HFF-Myc (cell line): Measurements from ENCODE around the gene DCTD.

Experiments used
- DNase-seq: peaks from one replicate; pipeline ENCODE4 v3.0.0-alpha.2; 2011; ENCODE audit warnings: low read depth; ENCODE audit errors: extremely low read depth
- H3K4me3 ChIP-seq: replicated peaks from 2 replicates; pipeline ENCODE4 v1.5.1; 2011; ENCODE audit warnings: low read depth, mild to moderate bottlenecking, control low read depth, low read length
- CTCF ChIP-seq: IDR thresholded peaks from 2 replicates; pipeline ENCODE4 v1.5.1; 2012; ENCODE audit warnings: mild to moderate bottlenecking, low read depth, low read length, control low read depth; ENCODE audit errors: missing control alignments

The DCTD gene

GRCh38 chr4:182874797-182875345 is 42.3 kb downstream of the DCTD start:
- no peak for DNase-seq
- H3K4me3 ChIP-seq: no peak overlapping the region
- no peak for TF ChIP-seq CTCF

- DNase-seq: no peak
- TF ChIP-seq CTCF: no peak
- H3K4me3 ChIP-seq: no peak overlapping the region
These were observed 42.9 kb downstream of the DCTD start for GRCh38 chr4:182874304-182874751.

DNA sequence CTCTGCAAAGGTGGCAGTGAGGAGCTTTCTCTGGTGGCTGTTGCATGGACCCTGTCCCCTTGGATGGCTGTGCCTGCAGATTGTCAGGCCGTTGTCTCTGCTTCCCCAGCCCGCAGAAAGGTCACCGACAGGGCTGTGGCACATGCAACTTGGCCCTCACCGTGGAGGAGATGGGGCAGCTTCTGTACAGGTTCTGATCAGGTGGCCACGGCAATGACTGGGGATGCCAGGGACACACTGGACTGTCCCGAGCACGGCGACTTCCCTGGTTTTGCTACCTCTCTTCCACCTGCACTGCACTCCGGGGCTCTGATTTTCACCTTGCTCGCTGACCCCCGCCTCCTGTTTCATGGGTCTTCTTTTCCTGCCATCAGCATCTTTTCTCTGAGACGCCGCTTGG is 43.5 kb downstream of the DCTD start:
- no peak overlapping the region for H3K4me3 ChIP-seq
- no peak for TF ChIP-seq CTCF
- no peak for DNase-seq

DNA sequence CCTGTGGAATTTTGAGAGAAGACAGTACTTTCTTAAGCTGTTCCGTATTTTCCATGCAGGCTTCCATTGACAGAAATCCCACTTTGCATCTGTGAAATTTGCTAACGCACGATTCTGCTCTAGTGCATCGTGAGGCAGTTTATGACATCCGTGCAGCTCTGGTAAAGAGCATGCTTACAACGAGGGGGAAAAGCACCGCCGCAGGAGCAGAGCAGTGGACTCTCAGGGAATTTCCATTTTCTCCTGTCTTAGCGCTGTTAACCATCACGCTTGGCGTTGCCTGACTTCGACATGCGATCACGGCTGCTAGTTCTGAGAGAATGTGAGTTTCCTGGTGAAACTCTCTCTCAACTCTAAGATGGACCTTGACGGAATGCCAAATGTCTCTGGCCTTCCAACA is 43.9 kb downstream of the DCTD start:
- no peak for TF ChIP-seq CTCF
- H3K4me3 ChIP-seq: no peak overlapping the region
- no peak for DNase-seq

DNA sequence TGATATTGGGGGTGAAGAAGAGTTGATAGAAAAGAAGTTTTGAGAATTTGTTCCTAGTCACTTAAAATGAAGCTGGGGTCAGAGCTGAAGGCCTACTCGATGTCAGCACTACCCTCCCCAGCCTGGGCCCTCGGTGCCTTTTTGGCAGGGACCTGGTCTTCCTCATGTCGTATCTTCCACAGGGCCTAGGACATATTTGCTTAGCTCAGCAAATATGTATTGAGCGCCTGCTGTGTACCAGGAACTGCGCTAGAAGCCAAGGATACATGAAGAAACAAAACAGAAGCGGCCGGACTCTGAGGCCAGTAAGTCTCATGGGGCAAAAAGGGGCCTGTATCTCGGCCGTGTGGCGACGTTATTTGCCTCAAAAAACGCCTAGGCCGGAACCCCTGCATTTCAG is 44.3 kb downstream of the DCTD start:
- H3K4me3 ChIP-seq: no peak overlapping the region
- no peak for TF ChIP-seq CTCF

DNA sequence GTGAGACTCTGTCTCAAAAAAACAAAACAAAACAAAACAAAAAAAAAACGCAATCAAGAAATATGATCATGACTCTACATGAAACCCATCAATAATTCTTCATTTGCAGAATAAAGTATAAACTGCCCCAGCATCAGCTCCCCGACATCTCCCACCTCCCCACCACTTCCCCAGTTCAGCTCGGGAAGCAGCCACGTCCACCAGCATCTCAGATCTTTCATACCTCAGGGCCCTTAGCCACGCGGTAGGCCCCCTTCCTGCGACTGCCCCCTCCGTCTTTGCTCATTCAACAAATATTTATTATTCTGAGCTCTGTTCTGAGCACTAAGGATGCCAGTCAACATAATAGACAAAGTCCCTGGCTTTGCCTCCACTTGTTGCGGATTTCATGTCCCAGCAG is 45.6 kb downstream of the DCTD start:
- H3K4me3 ChIP-seq: no peak overlapping the region
- DNase-seq: no peak
- no peak for TF ChIP-seq CTCF

More for the DNA sequence above, 44.3 kb downstream of the DCTD start:
- DNase-seq: no peak

GRCh38 chr4:182869697-182870096 is 47.5 kb downstream of the DCTD start:
- no peak for DNase-seq
- no peak for TF ChIP-seq CTCF
- no peak overlapping the region for H3K4me3 ChIP-seq
